GM19238 (cell line): ENCODE results near the gene PATE1.
"Not testable (repeated sequence)": the region's sequence is repeated elsewhere in the genome, so short reads cannot be mapped to it uniquely, and the experiment has no call there.

Experiments
- DNase-seq: peaks from one replicate; pipeline ENCODE4 v3.0.0; 2011; ENCODE audit warnings: low spot score; ENCODE audit not compliant: insufficient read length

The PATE1 gene

GRCh38 chr11:125745979-125746378 is at the start of gene PATE1:
Gene PATE1, plus strand, starts transcription at chr11:125746279. Its CDS starts 26 bp downstream, at chr11:125746305.
- DNase-seq: no peak

GRCh38 chr11:125701018-125701610 is 45.0 kb upstream of the PATE1 start:
- no peak for DNase-seq

GRCh38 chr11:125701858-125702621 is 44.0 kb upstream of the PATE1 start:
- no peak for DNase-seq

GRCh38 chr11:125704686-125705085 is 41.4 kb upstream of the PATE1 start:
- DNase-seq: not testable (repeated sequence)

GRCh38 chr11:125720781-125721180 is 25.3 kb upstream of the PATE1 start:
- no peak for DNase-seq

- DNase-seq: no peak
Observed at GRCh38 chr11:125724125-125724524, 22.0 kb upstream of the PATE1 start.

DNA sequence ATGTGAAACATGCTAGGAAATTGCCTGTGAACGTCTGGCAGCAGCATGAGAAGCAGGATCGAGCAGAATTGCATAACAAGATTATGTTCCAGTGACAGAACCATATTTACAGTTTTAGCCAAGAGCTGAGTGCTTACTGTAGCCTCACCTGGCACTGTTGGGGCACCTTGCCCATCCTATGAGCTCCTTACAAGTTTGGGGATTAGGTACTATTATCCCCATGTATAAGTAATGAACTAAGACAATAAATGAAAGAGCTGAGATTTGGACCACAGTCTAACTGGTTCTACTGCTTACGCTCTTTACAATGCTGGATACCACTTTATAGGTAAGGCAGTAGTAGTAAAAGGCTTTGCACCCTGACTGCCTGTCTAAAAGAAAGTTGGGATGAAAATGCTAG is 17.1 kb upstream of the PATE1 start:
- no peak for DNase-seq

DNA sequence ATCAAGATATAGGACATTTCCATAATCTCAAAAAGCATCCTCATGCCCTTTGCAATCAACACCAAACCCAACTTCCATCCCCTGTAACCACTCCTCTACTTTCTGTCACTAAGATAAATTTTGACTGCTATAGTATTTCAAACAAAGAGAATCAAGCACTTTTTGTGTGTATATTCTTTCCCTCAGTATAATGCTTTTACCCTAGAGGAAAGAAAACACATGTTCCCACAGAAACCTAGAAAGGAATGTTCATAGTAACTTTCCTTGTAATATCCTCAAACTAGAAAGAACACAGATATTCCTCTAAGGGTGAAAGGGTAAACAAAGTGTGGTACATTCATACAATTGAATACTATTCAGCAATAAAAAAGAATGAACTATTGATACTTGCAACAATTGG is 5.5 kb upstream of the PATE1 start:
- DNase-seq: no peak

DNA sequence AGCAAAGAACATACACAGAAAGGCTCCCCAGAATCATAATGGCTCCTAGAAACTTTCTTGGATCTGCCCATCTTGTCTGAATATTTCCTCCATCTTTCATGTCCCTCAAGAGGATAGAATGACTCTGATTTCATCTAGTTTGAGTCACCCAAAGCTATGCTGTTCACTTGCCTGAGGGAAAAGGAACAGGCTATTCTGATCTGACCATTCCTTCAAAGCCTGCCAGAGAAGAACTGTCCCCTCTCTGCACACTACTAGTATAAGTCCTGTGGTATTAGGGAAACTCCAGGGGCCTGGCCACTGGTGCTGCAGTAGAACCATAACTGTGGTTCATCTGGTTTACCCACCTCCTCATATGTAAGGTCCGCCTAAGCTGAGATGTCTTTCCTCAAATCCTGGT is 2.4 kb upstream of the PATE1 start:
- DNase-seq: no peak

DNA sequence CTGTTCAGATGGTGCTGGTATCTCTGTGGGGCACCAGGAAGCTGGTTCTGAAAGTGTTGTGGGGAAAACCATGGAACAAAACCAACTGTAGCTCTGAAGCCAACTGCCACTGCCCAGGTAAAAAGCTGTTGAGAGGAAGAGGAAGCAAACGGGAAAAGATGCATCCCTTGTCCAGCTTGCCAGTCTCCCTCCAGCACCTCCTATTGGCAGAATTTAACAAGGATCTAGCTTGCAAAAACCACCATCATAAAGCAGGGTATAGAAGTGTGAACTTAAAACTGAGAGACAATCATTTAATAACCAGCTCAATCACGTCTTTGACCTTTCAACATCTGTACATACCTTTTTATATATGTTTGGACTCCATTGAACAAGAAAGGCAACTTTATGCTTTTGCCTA is 4.5 kb downstream of the PATE1 start:
- DNase-seq: no peak

GRCh38 chr11:125756050-125756449 is 10.0 kb downstream of the PATE1 start:
- DNase-seq: no peak

- DNase-seq: no peak
Observed at GRCh38 chr11:125762445-125762844, 16.4 kb downstream of the PATE1 start.

DNA sequence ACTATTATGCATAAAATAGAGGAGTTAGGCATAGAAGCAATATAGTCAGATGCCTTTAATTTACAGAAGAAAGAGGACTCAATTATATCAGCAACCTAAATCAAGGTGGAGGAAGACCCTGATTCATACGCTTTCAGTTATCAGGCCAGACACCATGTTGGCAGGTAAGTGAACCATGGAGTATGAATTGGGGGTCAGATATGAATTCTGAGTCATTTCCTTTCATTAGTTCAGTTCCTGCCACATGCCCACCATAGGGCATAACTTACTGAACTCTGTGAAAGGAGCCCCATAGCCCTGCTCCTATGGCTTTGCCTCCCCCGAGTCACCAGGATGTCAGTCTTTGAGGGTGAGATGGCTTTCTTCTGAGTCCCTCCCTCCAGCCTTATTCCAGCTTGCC is 17.4 kb downstream of the PATE1 start:
- no peak for DNase-seq

GRCh38 chr11:125766251-125766650 is 20.2 kb downstream of the PATE1 start:
- no peak for DNase-seq

- DNase-seq: no peak
Observed at GRCh38 chr11:125768336-125769046, 22.4 kb downstream of the PATE1 start.

GRCh38 chr11:125770583-125770982 is 24.5 kb downstream of the PATE1 start:
- no peak for DNase-seq

DNA sequence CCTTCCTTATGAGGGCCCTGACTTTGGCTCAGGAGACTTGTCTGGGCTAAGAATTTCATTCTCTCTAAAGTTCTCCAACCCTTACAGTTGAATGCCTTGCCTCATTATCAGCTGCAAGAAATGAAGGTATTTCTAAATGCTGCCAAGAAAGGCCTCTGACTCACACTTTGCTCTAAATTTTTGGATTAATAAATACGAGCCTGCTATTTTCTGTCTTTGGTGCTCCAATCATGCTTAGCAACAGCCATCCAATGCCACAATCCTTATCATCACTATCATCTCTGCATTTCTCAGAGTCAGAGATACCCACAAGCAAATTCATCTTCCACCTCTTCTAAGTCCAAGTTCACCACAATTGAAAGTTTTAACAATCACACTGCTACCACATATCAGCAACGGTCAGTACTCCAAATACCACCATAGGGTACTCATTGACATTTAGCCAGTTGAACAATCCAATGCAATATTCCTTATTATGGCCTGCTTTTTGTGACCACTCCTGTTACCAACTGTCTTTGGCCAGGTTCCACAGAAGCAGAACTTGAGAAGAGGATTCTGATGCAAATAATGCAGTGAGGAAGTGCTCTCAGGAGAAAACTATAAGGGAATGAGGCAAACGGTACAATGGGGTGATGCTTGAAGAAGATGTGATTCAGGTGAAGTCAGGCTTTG is 26.9 kb downstream of the PATE1 start:
- DNase-seq: no peak

- DNase-seq: no peak
Observed at GRCh38 chr11:125773516-125773915, 27.4 kb downstream of the PATE1 start.

DNA sequence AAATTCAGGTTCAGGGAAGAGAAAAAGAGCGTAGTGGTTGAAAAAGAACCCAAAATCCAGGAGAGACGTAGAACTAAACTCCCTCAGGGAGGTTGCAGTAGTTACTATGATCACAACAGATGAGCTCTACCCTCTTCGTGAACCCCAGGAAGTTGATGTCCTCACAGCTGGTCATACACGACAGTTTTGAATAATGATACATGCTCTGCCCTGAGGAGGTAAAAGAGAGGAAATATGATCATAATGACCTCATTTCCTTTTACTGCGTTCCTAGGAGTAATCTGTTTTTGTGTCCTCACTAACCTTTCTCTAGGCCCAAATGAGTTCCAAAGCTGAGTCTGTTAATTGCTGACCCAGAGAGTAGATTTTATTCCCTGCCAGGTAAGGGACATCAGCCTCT is 31.2 kb downstream of the PATE1 start:
- DNase-seq: no peak

DNA sequence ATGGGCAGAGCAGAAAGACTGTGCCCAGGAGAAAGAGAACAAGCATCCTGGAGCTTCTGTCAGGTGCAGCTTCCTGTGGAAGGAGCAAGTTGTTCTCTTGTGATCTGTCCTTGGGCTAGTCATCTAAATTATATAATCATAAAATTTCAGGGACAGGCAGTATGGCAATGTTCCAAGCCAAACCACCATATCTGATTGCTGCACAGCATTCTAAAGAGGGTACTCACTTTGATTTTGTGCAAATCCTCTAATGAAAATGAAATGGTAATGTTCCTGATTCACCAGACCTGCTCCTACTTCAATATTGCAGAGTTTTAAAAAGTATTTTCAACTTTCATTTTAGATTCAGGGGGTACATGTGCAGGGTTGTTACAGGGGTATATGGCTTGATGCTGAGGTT is 32.6 kb downstream of the PATE1 start, which contains the start of gene PATE2:
Gene PATE2, minus strand, starts transcription at position 101 of the 400 bp plus-strand sequence. Its CDS starts 55 bp downstream, at position 46.
- DNase-seq: no peak

DNA sequence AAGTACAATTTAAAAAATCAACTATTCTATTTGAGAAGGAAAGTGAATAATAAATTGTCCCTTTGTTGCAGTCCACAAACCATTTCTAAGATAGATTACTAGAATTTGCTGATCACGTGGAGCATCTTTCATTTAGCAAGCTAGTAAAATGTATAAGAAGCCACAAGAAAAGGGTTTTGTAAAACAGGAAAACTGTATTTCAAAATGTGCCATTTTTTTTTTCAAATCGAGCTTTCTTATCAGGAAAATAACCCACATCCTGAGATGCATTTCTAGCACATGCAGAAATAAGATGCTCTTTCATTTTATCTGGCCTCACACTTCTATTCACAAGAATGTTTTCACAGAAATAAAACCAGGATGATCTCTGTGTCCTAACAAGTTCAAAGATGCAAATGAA is 38.6 kb downstream of the PATE1 start:
- DNase-seq: no peak

GRCh38 chr11:125787827-125788226 is 41.7 kb downstream of the PATE1 start, which contains the start of gene PATE3:
Gene PATE3, plus strand, starts transcription at chr11:125788127. Its CDS starts 25 bp downstream, at chr11:125788152.
- DNase-seq: no peak
